Measurements from ENCODE around the gene OPTC. TPM values are rescaled to one million over a fixed set of nuclear protein-coding genes. Genes with fewer than 3 reads are reported as not detected.

Gene OPTC
- total RNA-seq, 2 experiments from 2014 or later = not detected

DNA sequence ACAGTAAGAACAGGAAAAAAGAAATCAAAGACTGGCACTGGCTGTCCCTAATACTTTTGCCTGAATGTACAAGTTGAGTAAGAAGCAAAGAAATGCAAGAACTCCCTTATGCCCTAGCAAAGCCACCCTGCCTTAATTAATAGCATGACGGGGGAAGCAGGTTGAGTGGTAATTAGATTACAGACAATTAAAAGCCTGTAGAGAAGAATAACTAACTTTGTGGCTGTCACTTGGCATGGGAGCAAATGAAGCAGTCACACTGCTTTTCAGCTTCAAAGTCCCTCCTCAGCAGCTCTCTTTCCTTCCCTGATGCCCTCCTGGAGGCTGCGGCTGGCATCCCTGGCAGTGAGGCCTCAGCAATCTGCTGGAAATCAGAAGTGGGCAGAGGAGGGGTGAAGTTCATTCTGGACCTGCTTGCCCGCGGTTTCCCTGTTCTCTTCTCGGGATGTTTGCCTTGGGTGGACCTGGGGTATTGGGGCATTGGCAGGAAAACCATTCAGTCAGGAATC is 3.4 kb downstream of the OPTC start:
- Mint-ChIP-seq H3K27me3 (peaks cover 4% of the 10 kb centered on the region), H3K4me3 (no peak overlapping the region), H3K27ac (no peak overlapping the region), H3K9me3 (no peaks in the 10 kb centered on the region), H3K4me1 (ENCODE audit: low read depth) (no peaks in the 10 kb centered on the region), H3K36me3 (no peaks in the 10 kb centered on the region)
- no peak for DNase-seq
- CTCF ChIA-PET = interaction anchor here (1.4 to 1.8 kb wide), 2 partner anchors 9 to 230 kb away, joined by 5 to 6 read pairs; no protein-coding TSS in a partner anchor
- POLR2A ChIA-PET = no interaction called here
- intact Hi-C loops (cut with micrococcal nuclease) = no loop called here

- Mint-ChIP-seq H3K9me3 (no peaks in the 10 kb centered on the region), H3K27ac (no peak overlapping the region), H3K27me3 (peaks cover 2% of the 10 kb centered on the region), H3K36me3 (no peaks in the 10 kb centered on the region), H3K4me1 (ENCODE audit: low read depth) (no peaks in the 10 kb centered on the region), H3K4me3 (no peak overlapping the region)
- no peak for DNase-seq
- ChIA-PET POLR2A (no interaction called here), CTCF (interaction anchor here (0.9 to 1.4 kb wide), 2 partner anchors 11 to 203 kb away, joined by 7 read pairs; no protein-coding TSS in a partner anchor)
- intact Hi-C loops (cut with micrococcal nuclease) = loop anchor here (5.0 kb wide), 1 partner anchor 93 kb away; no protein-coding TSS in a partner anchor
These were observed 5.8 kb downstream of the OPTC start for GRCh38 chr1:203499643-203500278.

- H3K36me3 Mint-ChIP-seq = no peaks in the 10 kb centered on the region
- no peaks in the 10 kb centered on the region for H3K9me3 Mint-ChIP-seq
- ChIA-PET POLR2A (no interaction called here), CTCF (no interaction called here)
- no peak overlapping the region for H3K27ac Mint-ChIP-seq
- H3K4me1 Mint-ChIP-seq (ENCODE audit: low read depth) = no peaks in the 10 kb centered on the region
- H3K4me3 Mint-ChIP-seq = no peak overlapping the region
- intact Hi-C loops (cut with micrococcal nuclease) = loop anchor here (5.0 kb wide), 1 partner anchor 92 kb away; no protein-coding TSS in a partner anchor
- peaks cover 2% of the 10 kb centered on the region for H3K27me3 Mint-ChIP-seq
- no peak for DNase-seq
These were observed 6.3 kb downstream of the OPTC start for GRCh38 chr1:203500279-203500678.

DNA sequence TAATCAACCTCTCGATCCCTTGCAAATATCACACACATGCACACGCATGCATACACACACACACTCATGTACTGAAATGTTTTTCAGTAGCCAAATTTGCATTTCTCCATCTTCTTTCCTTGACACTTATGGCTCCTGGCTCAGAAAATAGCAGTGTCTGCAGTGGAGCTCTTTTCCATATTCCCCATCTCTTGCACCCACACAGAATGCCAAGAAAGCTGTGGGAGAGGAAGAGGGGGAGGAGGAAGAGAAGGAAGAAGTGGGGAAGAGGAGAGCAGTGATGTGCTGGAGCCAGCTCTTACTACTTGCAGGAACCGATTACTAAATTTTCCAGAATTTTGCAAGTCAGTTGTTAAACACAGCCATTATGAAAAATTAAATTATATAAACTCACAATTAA is 9.9 kb downstream of the OPTC start:
- Mint-ChIP-seq H3K27ac (no peak overlapping the region), H3K9me3 (no peaks in the 10 kb centered on the region), H3K27me3 (peaks cover 2% of the 10 kb centered on the region), H3K36me3 (no peaks in the 10 kb centered on the region), H3K4me3 (no peak overlapping the region), H3K4me1 (ENCODE audit: low read depth) (no peaks in the 10 kb centered on the region)
- ChIA-PET POLR2A (interaction anchor here (1.0 kb wide), 1 partner anchor 198 kb away, joined by 3 read pairs; no protein-coding TSS in a partner anchor), CTCF (interaction anchor here (0.5 to 7.8 kb wide), 43 partner anchors 10 to 625 kb away, joined by 3 to 179 read pairs (median 4); partner anchors contain the start of genes ATP2B4, CHIT1 and OPTC)
- intact Hi-C loops (cut with micrococcal nuclease) = loop anchor here (1.0 to 5.0 kb wide), 2 partner anchors 88 to 198 kb away; no protein-coding TSS in a partner anchor
- DNase-seq = no peak

DNA sequence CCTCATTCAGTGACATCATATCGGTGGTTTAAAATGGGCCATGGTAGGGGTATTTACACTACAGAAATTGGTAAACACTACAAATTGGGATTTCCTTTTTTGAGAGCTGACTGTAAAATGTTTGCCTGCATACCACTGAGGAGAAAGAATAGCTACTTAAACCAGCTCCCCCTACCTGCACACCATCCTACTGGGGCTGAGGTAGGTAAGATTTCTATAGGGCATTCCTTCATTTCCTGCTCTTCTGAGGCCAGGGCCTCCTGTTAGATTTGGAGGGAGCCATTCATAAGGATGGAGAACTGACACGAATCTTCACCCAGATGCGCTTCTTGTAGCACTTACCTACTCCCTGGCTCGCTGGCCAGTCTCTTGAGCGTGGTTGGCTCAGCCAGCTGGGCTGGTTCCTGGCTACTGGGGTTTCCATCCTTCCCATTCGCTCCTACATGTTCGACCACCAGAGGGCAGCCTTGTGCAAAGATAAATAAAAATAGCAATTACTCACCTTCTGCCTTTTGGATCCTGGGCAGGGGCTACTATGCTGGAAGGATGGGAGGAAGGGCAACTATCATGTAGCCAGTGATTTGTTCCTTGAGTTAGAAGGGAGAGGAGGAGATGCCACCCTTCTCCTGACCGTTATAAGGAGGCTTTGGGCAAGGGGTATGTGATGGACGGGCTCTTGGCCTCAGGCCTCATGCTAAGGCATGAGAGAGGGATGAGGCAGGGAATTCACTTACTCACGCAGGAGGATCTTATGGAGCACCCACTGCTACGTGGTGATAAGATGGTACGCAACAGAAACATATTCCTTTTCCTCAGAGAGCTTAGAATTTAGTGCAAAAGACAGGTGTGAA is 10.7 kb downstream of the OPTC start:
- Mint-ChIP-seq H3K27me3 (peaks cover 2% of the 10 kb centered on the region), H3K4me1 (ENCODE audit: low read depth) (no peaks in the 10 kb centered on the region), H3K36me3 (no peaks in the 10 kb centered on the region), H3K9me3 (no peaks in the 10 kb centered on the region), H3K27ac (no peak overlapping the region), H3K4me3 (no peak overlapping the region)
- intact Hi-C loops (cut with micrococcal nuclease) = loop anchor here (1.0 to 5.0 kb wide), 2 partner anchors 88 to 198 kb away; no protein-coding TSS in a partner anchor
- peak; percentile 84 for DNase-seq
- POLR2A ChIA-PET = interaction anchor here (1.0 kb wide), 1 partner anchor 198 kb away, joined by 3 read pairs; no protein-coding TSS in a partner anchor
- CTCF ChIA-PET = interaction anchor here (0.5 to 7.8 kb wide), 53 partner anchors 9 to 624 kb away, joined by 3 to 179 read pairs (median 4); partner anchors contain the start of genes ATP2B4, CHIT1, LAX1 and OPTC

- intact Hi-C loops (cut with micrococcal nuclease) = no loop called here
- CTCF ChIA-PET = interaction anchor here (0.6 to 7.8 kb wide), 21 partner anchors 8 to 355 kb away, joined by 3 to 179 read pairs (median 8); partner anchors contain the start of genes ATP2B4 and LAX1
- POLR2A ChIA-PET = no interaction called here
- Mint-ChIP-seq H3K27me3 (peaks cover 2% of the 10 kb centered on the region), H3K36me3 (no peaks in the 10 kb centered on the region), H3K27ac (no peak overlapping the region), H3K4me3 (no peak overlapping the region), H3K9me3 (no peaks in the 10 kb centered on the region), H3K4me1 (ENCODE audit: low read depth) (no peaks in the 10 kb centered on the region)
- DNase-seq = no peak
These were observed 11.7 kb downstream of the OPTC start for GRCh38 chr1:203505526-203506204.

GRCh38 chr1:203506858-203507626 is 13.1 kb downstream of the OPTC start:
- H3K36me3 Mint-ChIP-seq = no peaks in the 10 kb centered on the region
- no peak overlapping the region for H3K4me3 Mint-ChIP-seq
- POLR2A ChIA-PET = no interaction called here
- CTCF ChIA-PET = interaction anchor here (0.7 to 7.8 kb wide), 8 partner anchors 19 to 240 kb away, joined by 3 to 179 read pairs (median 3); no protein-coding TSS in a partner anchor
- peak; percentile 15 for DNase-seq
- H3K9me3 Mint-ChIP-seq = no peaks in the 10 kb centered on the region
- H3K4me1 Mint-ChIP-seq (ENCODE audit: low read depth) = no peaks in the 10 kb centered on the region
- H3K27ac Mint-ChIP-seq = no peak overlapping the region
- intact Hi-C loops (cut with micrococcal nuclease) = no loop called here
- H3K27me3 Mint-ChIP-seq = peaks cover 2% of the 10 kb centered on the region

- H3K4me1 Mint-ChIP-seq (ENCODE audit: low read depth) = peaks cover 4% of the 10 kb centered on the region
- POLR2A ChIA-PET = no interaction called here
- no peak overlapping the region for H3K4me3 Mint-ChIP-seq
- no peak for DNase-seq
- H3K36me3 Mint-ChIP-seq = no peaks in the 10 kb centered on the region
- H3K27ac Mint-ChIP-seq = no peak overlapping the region
- no peaks in the 10 kb centered on the region for H3K9me3 Mint-ChIP-seq
- intact Hi-C loops (cut with micrococcal nuclease) = no loop called here
- H3K27me3 Mint-ChIP-seq = peaks cover 2% of the 10 kb centered on the region
- CTCF ChIA-PET = interaction anchor here (1.0 to 7.8 kb wide), 5 partner anchors 20 to 240 kb away, joined by 3 to 179 read pairs (median 3); no protein-coding TSS in a partner anchor
These were observed 13.8 kb downstream of the OPTC start for GRCh38 chr1:203507759-203508158.

DNA sequence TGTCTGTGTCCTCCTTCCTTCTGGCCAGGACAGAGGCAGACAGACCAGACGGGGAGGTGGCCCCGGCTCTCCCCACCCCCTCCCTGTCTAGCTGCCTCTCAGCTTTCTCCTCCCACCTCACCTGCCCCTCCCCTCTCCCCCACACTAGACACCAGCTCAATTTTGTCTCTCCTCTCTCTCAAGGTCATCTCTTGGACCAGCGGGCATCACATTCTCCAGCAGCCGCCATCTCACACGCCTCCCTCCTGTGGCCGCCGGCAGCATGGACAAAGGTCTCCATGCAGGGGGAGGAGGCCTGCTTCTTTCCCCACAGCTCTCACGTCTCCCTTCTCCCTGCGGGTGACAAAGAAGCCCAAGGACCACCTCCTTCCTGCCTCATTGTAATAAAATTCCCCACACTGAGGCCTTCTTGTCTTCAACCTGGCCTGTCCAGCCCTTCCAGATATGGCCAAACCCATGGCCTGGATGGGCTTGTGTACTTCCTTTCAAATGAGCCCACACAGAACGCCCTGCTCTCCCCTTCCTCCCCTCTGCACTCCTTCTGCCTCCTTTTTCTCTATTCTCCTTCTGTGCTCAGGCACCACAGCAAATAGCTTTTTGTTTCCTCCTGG is 14.6 kb downstream of the OPTC start:
- ChIA-PET POLR2A (no interaction called here), CTCF (interaction anchor here (1.0 to 7.8 kb wide), 4 partner anchors 168 to 241 kb away, joined by 3 to 179 read pairs (median 3); no protein-coding TSS in a partner anchor)
- peaks cover 1% of the 10 kb centered on the region for H3K27me3 Mint-ChIP-seq
- H3K9me3 Mint-ChIP-seq = no peaks in the 10 kb centered on the region
- DNase-seq = no peak
- no peak overlapping the region for H3K27ac Mint-ChIP-seq
- H3K4me3 Mint-ChIP-seq = no peak overlapping the region
- peaks cover 13% of the 10 kb centered on the region for H3K4me1 Mint-ChIP-seq (ENCODE audit: low read depth)
- H3K36me3 Mint-ChIP-seq = no peaks in the 10 kb centered on the region
- intact Hi-C loops (cut with micrococcal nuclease) = no loop called here

GRCh38 chr1:203509135-203509534 is 15.2 kb downstream of the OPTC start:
- Mint-ChIP-seq H3K36me3 (no peaks in the 10 kb centered on the region), H3K27ac (no peak overlapping the region), H3K9me3 (no peaks in the 10 kb centered on the region), H3K27me3 (no peaks in the 10 kb centered on the region), H3K4me1 (ENCODE audit: low read depth) (peaks cover 18% of the 10 kb centered on the region), H3K4me3 (no peak overlapping the region)
- intact Hi-C loops (cut with micrococcal nuclease) = no loop called here
- DNase-seq = no peak
- CTCF ChIA-PET = interaction anchor here (7.8 kb wide), 1 partner anchor 191 kb away, joined by 179 read pairs; no protein-coding TSS in a partner anchor
- POLR2A ChIA-PET = no interaction called here

Measured in activated CD4-positive, alpha-beta memory T cell treated with anti-CD3 and anti-CD28 coated beads for 36 hours (primary cell).